GM21423 (cell line): Measurements from ENCODE around the gene INO80D.
"Not testable (repeated sequence)": the region's sequence is repeated elsewhere in the genome, so short reads cannot be mapped to it uniquely, and the experiment has no call there.

Experiments used
- ATAC-seq: cut with Tn5 transposase; IDR thresholded peaks from one replicate; pipeline ENCODE4 v1.9.1; 2021; ENCODE audit warnings: mild to moderate bottlenecking, moderate library complexity; ENCODE audit not compliant: unreplicated experiment

INO80D gene

GRCh38 chr2:205982776-205983327 lies 103.1 kb downstream of the INO80D start:
- ATAC-seq, result no peak

GRCh38 chr2:205978728-205979127 lies 107.2 kb downstream of the INO80D start:
- ATAC-seq, result not testable (repeated sequence)

GRCh38 chr2:205977699-205978098 lies 108.3 kb downstream of the INO80D start:
- not testable (repeated sequence) for ATAC-seq

GRCh38 chr2:205976934-205977659 lies 108.9 kb downstream of the INO80D start:
- ATAC-seq, result not testable (repeated sequence)

GRCh38 chr2:205976120-205976814 lies 109.7 kb downstream of the INO80D start:
- ATAC-seq, result no peak

GRCh38 chr2:205975082-205975949 lies 110.7 kb downstream of the INO80D start:
- ATAC-seq, result peak; percentile 81

GRCh38 chr2:205972113-205972512 lies 113.9 kb downstream of the INO80D start:
- no peak for ATAC-seq

- ATAC-seq, result no peak
Observed at GRCh38 chr2:205970348-205970747, 115.6 kb downstream of the INO80D start.

- no peak for ATAC-seq
Observed at GRCh38 chr2:205969584-205969983, 116.4 kb downstream of the INO80D start.

- no peak for ATAC-seq
Observed at GRCh38 chr2:205967391-205968075, 118.4 kb downstream of the INO80D start.

GRCh38 chr2:205965707-205966106 lies 120.3 kb downstream of the INO80D start:
- no peak for ATAC-seq

GRCh38 chr2:205964111-205964761 lies 121.7 kb downstream of the INO80D start:
- ATAC-seq, result no peak

- ATAC-seq, result no peak
Observed at GRCh38 chr2:205959521-205959920, 126.5 kb downstream of the INO80D start.

- no peak for ATAC-seq
Observed at GRCh38 chr2:205957452-205958154, 128.4 kb downstream of the INO80D start.

GRCh38 chr2:205954707-205955106 lies 131.3 kb downstream of the INO80D start:
- no peak for ATAC-seq

GRCh38 chr2:205952282-205952681 lies 133.7 kb downstream of the INO80D start:
- no peak for ATAC-seq

- ATAC-seq, result no peak
Observed at GRCh38 chr2:205948883-205949282, 137.1 kb downstream of the INO80D start.

- no peak for ATAC-seq
Observed at GRCh38 chr2:205948496-205948837, 137.5 kb downstream of the INO80D start.
